HUES6 (cell line): ENCODE data around the gene G2E3.
"Not testable (repeated sequence)": the region's sequence is repeated elsewhere in the genome, so short reads cannot be mapped to it uniquely, and the experiment has no call there.

ENCODE experiments used
- H3K27ac ChIP-seq: 2 replicates; pipeline ENCODE4 v1.7.0; 2013; ENCODE audit warnings: low read depth, mild to moderate bottlenecking, low read length, inconsistent platforms
- H3K27me3 ChIP-seq: 2 replicates; pipeline ENCODE4 v1.6.1; 2013; ENCODE audit warnings: low read length; ENCODE audit not compliant: control insufficient read depth, insufficient read depth
- H3K36me3 ChIP-seq: 2 replicates; pipeline ENCODE4 v1.6.1; 2013; ENCODE audit warnings: low read length; ENCODE audit not compliant: control insufficient read depth, insufficient read depth
- H3K4me1 ChIP-seq: 2 replicates; pipeline ENCODE4 v1.6.1; 2013; ENCODE audit warnings: low read length; ENCODE audit not compliant: control insufficient read depth, insufficient read depth
- H3K4me3 ChIP-seq: 2 replicates; pipeline ENCODE4 v1.5.1; 2013; ENCODE audit warnings: low read depth, low read length
- H3K9ac ChIP-seq: one replicate; pipeline ENCODE4 v1.6.1; 2013; ENCODE audit warnings: mild to moderate bottlenecking, low read length
- H3K9me3 ChIP-seq: 2 replicates; pipeline ENCODE4 v1.6.1; 2013; ENCODE audit warnings: low read depth, low read length; ENCODE audit not compliant: control insufficient read depth, insufficient read depth

Gene G2E3

DNA sequence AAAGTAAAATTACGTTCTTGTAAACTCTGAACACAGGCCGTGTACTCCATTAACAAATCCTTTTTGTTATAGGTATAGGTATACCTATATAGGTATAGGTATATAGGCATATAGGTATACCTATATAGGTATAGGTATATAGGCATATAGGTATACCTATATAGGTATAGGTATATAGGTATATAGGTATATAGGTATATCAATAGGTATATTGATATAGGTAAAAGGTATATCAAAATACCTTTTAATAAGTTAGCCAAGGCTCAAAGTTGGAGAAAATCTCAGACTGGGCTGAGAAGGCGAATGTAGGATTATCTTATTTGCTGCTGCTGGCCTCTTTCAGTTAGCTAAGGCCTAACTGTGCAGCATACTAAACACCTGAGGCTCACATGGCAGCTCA lies 66.6 kb downstream of the G2E3 start:
- no peaks in the 10 kb centered on the region for H3K27me3 ChIP-seq
- H3K27ac ChIP-seq, result no peak overlapping the region
- no peak overlapping the region for H3K4me3 ChIP-seq
- H3K9me3 ChIP-seq, result no peaks in the 10 kb centered on the region
- H3K9ac ChIP-seq, result no peak overlapping the region
- peaks cover 14% of the 10 kb centered on the region for H3K4me1 ChIP-seq
- H3K36me3 ChIP-seq, result peaks cover 9% of the 10 kb centered on the region

- H3K27ac ChIP-seq, result not testable (repeated sequence)
Observed at GRCh38 chr14:30629432-30629831, 70.5 kb downstream of the G2E3 start.

DNA sequence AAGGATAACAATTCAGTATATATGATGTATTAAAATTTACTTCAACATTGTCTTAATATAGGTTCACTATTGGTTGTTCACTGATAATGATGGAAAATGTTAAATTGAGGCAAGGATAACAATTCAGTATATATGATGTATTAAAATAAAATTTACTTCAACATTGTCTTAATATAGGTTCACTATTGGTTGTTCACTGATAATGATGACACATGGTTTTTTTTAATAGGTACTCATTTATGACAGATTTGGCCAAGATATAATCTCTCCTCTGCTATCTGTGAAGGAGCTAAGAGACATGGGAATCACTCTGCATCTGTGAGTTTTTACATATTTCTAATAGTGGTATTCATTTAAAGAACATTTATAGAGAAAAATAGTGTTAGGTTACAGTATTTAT lies 71.3 kb downstream of the G2E3 start:
- H3K36me3 ChIP-seq, result peaks cover 42% of the 10 kb centered on the region
- H3K27ac ChIP-seq, result no peak overlapping the region; the same call in 1 of the 2 replicates
- no peaks in the 10 kb centered on the region for H3K27me3 ChIP-seq
- no peak overlapping the region for H3K9ac ChIP-seq
- H3K9me3 ChIP-seq, result no peaks in the 10 kb centered on the region
- peaks cover 4% of the 10 kb centered on the region; the same call in 1 of the 2 replicates for H3K4me1 ChIP-seq
- no peak overlapping the region for H3K4me3 ChIP-seq

More at GRCh38 chr14:30629432-30629831, 70.5 kb downstream of the G2E3 start:
- H3K4me1 ChIP-seq, H3K27me3 ChIP-seq, H3K9ac ChIP-seq, H3K4me3 ChIP-seq, H3K9me3 ChIP-seq: not testable (repeated sequence)
- H3K36me3 ChIP-seq, result peaks cover 37% of the 10 kb centered on the region

DNA sequence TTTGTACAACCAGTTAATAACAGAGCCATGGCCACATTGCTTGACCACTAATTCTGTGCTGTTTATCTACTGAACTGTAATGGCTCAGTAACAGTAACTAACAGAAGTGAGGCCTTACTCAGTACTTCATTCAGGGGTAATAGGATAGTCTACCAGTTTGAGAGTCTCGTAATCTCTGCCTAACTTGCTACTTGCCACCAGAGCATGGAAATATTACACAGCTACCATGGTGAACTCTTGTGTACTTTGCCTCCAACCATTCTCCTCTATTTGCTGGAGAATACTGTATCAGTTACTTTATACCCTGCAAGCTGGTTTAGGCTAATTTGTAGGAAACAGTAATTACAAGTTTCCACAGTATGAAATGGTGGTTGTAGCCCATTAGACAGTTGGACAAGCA lies 73.8 kb downstream of the G2E3 start:
- Histone ChIP-seq H3K4me3 (no peak overlapping the region), H3K27ac (no peak overlapping the region), H3K27me3 (no peaks in the 10 kb centered on the region), H3K36me3 (peaks cover 58% of the 10 kb centered on the region), H3K4me1 (peaks cover 4% of the 10 kb centered on the region; the same call in 1 of the 2 replicates), H3K9me3 (no peaks in the 10 kb centered on the region), H3K9ac (no peak overlapping the region)

DNA sequence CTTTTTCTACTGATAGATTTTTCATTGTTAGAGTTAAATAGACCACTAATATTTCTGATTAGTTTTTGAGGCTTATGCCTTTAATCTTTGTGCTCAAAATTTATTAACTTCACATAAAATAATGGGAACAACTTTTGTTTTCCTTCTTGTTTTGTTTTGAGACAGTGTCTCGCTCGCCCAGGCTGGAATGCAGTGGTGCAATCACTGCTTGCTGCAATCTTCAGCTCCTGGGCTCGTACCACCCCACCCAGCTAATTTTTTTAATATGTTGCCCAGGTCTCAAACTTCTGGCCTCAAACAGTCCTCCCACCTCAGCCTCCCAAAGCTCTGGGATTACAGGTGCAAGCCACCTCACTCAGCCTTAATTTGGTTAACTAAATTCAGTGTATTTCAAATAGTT lies 80.0 kb downstream of the G2E3 start:
- Histone ChIP-seq H3K9me3 (0 out of 2 replicates have a peak, but pooled peaks cover 2% of the 10 kb centered on the region), H3K27me3 (no peaks in the 10 kb centered on the region), H3K27ac (no peak overlapping the region), H3K4me3 (no peak overlapping the region), H3K4me1 (no peaks in the 10 kb centered on the region), H3K9ac (no peak overlapping the region), H3K36me3 (peaks cover 79% of the 10 kb centered on the region)

GRCh38 chr14:30641207-30641606 lies 82.2 kb downstream of the G2E3 start:
- no peaks in the 10 kb centered on the region for H3K27me3 ChIP-seq
- no peak overlapping the region for H3K27ac ChIP-seq
- H3K4me1 ChIP-seq, result no peaks in the 10 kb centered on the region
- no peak overlapping the region for H3K9ac ChIP-seq
- no peak overlapping the region for H3K4me3 ChIP-seq
- peaks cover 20% of the 10 kb centered on the region for H3K9me3 ChIP-seq
- H3K36me3 ChIP-seq, result peaks cover 78% of the 10 kb centered on the region

DNA sequence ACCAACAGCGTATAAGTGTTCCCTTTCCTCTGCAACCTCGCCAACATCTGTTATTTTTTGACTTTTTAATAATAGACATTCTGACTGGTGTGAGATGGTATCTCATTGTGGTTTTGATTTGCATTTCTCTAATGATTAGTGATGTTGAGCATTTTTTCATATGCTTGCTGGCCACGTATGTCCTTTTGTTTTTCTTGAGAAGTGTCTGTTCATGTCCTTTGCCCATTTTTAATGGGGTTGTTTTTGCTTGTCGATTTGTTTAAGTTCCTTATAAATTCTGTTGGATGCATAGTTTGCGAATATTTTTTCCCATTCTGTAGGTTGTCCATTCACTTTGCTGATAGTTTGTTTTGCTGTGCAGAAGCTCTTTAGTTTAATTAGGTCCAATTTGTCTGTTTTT lies 85.5 kb downstream of the G2E3 start:
- not testable (repeated sequence) for H3K27me3 ChIP-seq, H3K4me3 ChIP-seq

DNA sequence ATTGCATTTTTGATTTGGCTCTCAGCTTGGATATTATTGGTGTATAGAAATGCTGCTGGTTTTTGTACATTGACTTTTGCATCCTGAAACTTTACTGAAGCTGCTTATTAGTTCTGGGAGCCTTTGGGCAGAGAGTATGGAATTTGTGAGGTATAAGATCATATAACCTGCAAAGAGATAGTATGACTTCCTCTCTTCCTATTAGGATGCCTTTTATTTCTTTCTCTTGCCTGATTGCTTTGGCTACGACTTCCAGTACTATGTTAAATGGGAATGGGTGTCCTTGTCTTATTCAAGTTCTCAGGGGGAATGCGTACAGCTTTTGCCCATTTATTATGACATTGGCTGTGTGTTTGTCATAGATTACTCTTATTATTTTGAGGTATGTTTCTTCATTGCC lies 86.6 kb downstream of the G2E3 start:
- H3K4me3 ChIP-seq, result no peak overlapping the region
- H3K27ac ChIP-seq, result no peak overlapping the region
- no peaks in the 10 kb centered on the region for H3K27me3 ChIP-seq
- no peak overlapping the region for H3K9ac ChIP-seq
- peaks cover 60% of the 10 kb centered on the region for H3K36me3 ChIP-seq
- peaks cover 20% of the 10 kb centered on the region for H3K9me3 ChIP-seq
- H3K4me1 ChIP-seq, result no peaks in the 10 kb centered on the region

More for the DNA sequence above, 85.5 kb downstream of the G2E3 start:
- Histone ChIP-seq H3K36me3 (peaks cover 57% of the 10 kb centered on the region), H3K9me3 (peaks cover 20% of the 10 kb centered on the region)
- H3K4me1 ChIP-seq, H3K9ac ChIP-seq, H3K27ac ChIP-seq: not testable (repeated sequence)

- Histone ChIP-seq H3K4me3 (no peak overlapping the region), H3K9me3 (peaks cover 20% of the 10 kb centered on the region), H3K36me3 (peaks cover 64% of the 10 kb centered on the region), H3K9ac (no peak overlapping the region), H3K27ac (no peak overlapping the region), H3K27me3 (no peaks in the 10 kb centered on the region), H3K4me1 (no peaks in the 10 kb centered on the region)
Observed at GRCh38 chr14:30648471-30648870, 89.5 kb downstream of the G2E3 start.

DNA sequence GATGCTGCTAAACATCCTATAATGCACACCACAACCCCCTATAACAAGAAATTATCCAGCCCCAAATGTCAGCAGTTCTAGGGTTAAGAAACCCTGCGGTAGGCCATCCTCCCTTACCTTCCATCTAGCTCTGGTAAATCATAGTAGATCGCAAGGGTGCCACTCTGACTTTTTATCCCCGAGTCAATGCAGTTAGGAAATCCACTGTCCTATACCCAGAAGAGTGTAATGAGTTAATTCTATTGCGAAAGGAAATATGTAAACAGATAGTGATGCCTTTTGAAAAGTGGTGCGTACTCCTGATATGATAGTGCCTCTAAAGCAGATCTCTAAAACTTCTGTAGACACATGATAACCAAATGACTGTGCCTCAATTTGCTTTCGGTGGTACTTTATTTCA lies 93.0 kb downstream of the G2E3 start:
- H3K36me3 ChIP-seq, result peaks cover 72% of the 10 kb centered on the region

DNA sequence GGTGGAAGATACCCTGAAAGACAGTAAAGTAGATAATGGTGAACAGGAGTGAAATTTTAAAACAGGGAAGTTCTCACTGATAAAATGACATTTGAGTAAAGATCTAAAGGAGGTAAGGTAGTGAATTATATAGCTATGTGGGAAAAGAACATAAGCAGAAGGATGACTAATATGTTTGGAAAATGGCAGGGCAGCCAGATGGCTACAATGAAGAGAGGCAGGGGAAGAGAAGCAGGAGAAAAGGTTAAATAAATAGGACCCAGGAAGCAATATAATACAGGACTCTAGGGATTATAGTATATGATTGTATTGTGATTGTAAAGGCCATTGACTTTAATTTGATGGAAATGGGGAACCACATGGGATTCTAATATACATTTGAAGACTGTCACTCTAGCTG lies 96.2 kb downstream of the G2E3 start:
- no peaks in the 10 kb centered on the region for H3K9me3 ChIP-seq
- no peaks in the 10 kb centered on the region for H3K27me3 ChIP-seq
- H3K4me3 ChIP-seq, result no peak overlapping the region
- no peaks in the 10 kb centered on the region for H3K4me1 ChIP-seq
- H3K36me3 ChIP-seq, result peaks cover 85% of the 10 kb centered on the region
- H3K27ac ChIP-seq, result no peak overlapping the region
- no peak overlapping the region for H3K9ac ChIP-seq

More for the DNA sequence above, 93.0 kb downstream of the G2E3 start:
- Histone ChIP-seq H3K27ac (no peak overlapping the region), H3K4me3 (no peak overlapping the region), H3K9me3 (no peaks in the 10 kb centered on the region), H3K4me1 (no peaks in the 10 kb centered on the region), H3K27me3 (no peaks in the 10 kb centered on the region), H3K9ac (no peak overlapping the region)

GRCh38 chr14:30655658-30656057 lies 96.7 kb downstream of the G2E3 start:
- Histone ChIP-seq H3K9me3 (no peaks in the 10 kb centered on the region), H3K27me3 (no peaks in the 10 kb centered on the region), H3K36me3 (peaks cover 85% of the 10 kb centered on the region), H3K4me1 (no peaks in the 10 kb centered on the region), H3K27ac (no peak overlapping the region), H3K4me3 (no peak overlapping the region), H3K9ac (no peak overlapping the region)
